HepG2 (cell line): ENCODE results near the gene FAM234A. TPM values are rescaled to one million over a fixed set of nuclear protein-coding genes. Genes with fewer than 3 reads are reported as not detected.

Experiments
- EEA1 ChIP-seq: sonication (generic); formaldehyde crosslinking; IDR thresholded peaks from 2 replicates; pipeline ENCODE4 v1.5.1; 2020; ENCODE audit warnings: mild to moderate bottlenecking, missing genetic modification reagents, borderline replicate concordance
- EED ChIP-seq: sonication (generic); formaldehyde crosslinking; IDR thresholded peaks from 2 replicates; pipeline ENCODE4 v1.5.0; 2020; ENCODE audit warnings: mild to moderate bottlenecking, missing genetic modification reagents
- HOXA3 ChIP-seq: sonication (generic); formaldehyde crosslinking; IDR thresholded peaks from 2 replicates; pipeline ENCODE4 v1.5.0; 2020; ENCODE audit warnings: missing genetic modification reagents
- JDP2 ChIP-seq: sonication (generic); formaldehyde crosslinking; IDR thresholded peaks from 2 replicates; pipeline ENCODE4 v1.8.1; 2022; ENCODE audit warnings: missing genetic modification reagents, borderline replicate concordance
- JUND ChIP-seq: sonication (generic); formaldehyde crosslinking; IDR thresholded peaks from 2 replicates; pipeline ENCODE4 v1.8.0; 2022; ENCODE audit warnings: mild to moderate bottlenecking, missing genetic modification reagents
- MXI1 ChIP-seq: IDR thresholded peaks from 3 replicates; pipeline ENCODE4 v1.6.1; 2012; ENCODE audit warnings: low read depth, low read length, inconsistent platforms, borderline replicate concordance
- NCOA5 ChIP-seq: sonication (generic); formaldehyde crosslinking; IDR thresholded peaks from 2 replicates; pipeline ENCODE4 v1.4.0; 2020; ENCODE audit warnings: missing genetic modification reagents
- NR0B2 ChIP-seq: sonication (generic); formaldehyde crosslinking; IDR thresholded peaks from 2 replicates; pipeline ENCODE4 v1.4.0; 2020; ENCODE audit warnings: mild to moderate bottlenecking, missing genetic modification reagents
- PAWR ChIP-seq: sonication (generic); formaldehyde crosslinking; IDR thresholded peaks from 2 replicates; pipeline ENCODE4 v1.4.0; 2020; ENCODE audit warnings: missing genetic modification reagents, mild to moderate bottlenecking, borderline replicate concordance
- PCBP2 ChIP-seq: fragments of 200-400 bp; formaldehyde crosslinking; optimal IDR thresholded peaks from 2 replicates; pipeline ENCODE3; 2018; ENCODE audit warnings: low read length, low read depth; ENCODE audit not compliant: poor library complexity, severe bottlenecking
- PHB2 ChIP-seq: fragments of 450-650 bp; IDR thresholded peaks from 2 replicates; pipeline ENCODE4 v1.6.1; 2018; ENCODE audit not compliant: partially characterized antibody
- POLR2AphosphoS5 ChIP-seq: IDR thresholded peaks from 2 replicates; pipeline ENCODE4 v1.6.1; 2012; ENCODE audit warnings: low read depth, low read length
- PRDM10 ChIP-seq: sonication (generic); formaldehyde crosslinking; IDR thresholded peaks from 2 replicates; pipeline ENCODE4 v1.4.0; 2020; ENCODE audit warnings: low read depth, missing genetic modification reagents
- SOX6 ChIP-seq, 2 experiments: fragments of 450-650 bp in 1 of 2; sonication (generic) in 1 of 2; formaldehyde crosslinking in 1 of 2; IDR thresholded peaks; 2 replicates each; pipeline versions ENCODE4 v1.4.0 to v1.6.1; 2017 to 2020; ENCODE audit warnings: antibody characterized with exemption in 1 of 2, mild to moderate bottlenecking in 1 of 2, missing genetic modification reagents in 1 of 2
- TBX2 ChIP-seq: sonication (generic); formaldehyde crosslinking; IDR thresholded peaks from 2 replicates; pipeline ENCODE4 v1.5.0; 2020; ENCODE audit warnings: missing genetic modification reagents, mild to moderate bottlenecking, borderline replicate concordance
- ZMYM2 ChIP-seq: sonication (generic); formaldehyde crosslinking; IDR thresholded peaks from 2 replicates; pipeline ENCODE4 v1.8.0; 2022; ENCODE audit warnings: mild to moderate bottlenecking, missing genetic modification reagents
- ZNF496 ChIP-seq: sonication (generic); formaldehyde crosslinking; IDR thresholded peaks from 2 replicates; pipeline ENCODE4 v1.8.1; 2023; ENCODE audit warnings: mild to moderate bottlenecking, moderate library complexity, missing genetic modification reagents; ENCODE audit not compliant: insufficient replicate concordance
- ZNF660 ChIP-seq: sonication (generic); formaldehyde crosslinking; IDR thresholded peaks from 2 replicates; pipeline ENCODE4 v1.5.1; 2020; ENCODE audit warnings: mild to moderate bottlenecking, low read depth, missing genetic modification reagents, borderline replicate concordance
- ZNF710 ChIP-seq: sonication (generic); formaldehyde crosslinking; IDR thresholded peaks from 2 replicates; pipeline ENCODE4 v1.5.0; 2020; ENCODE audit warnings: mild to moderate bottlenecking, missing genetic modification reagents, borderline replicate concordance
- polyA plus RNA-seq, 8 experiments: library from polyadenylated mRNA; depleted of rRNA in 3 of 8; stranded (reverse) in 7 of 8; unstranded in 1 of 8; fragments of >200 nt; fragmentation: Illumina TruSeq in 4 of 8; extraction: Trizol in 4 of 8; gene quantifications; 2 replicates each; pipeline versions ENCODE4 v1.2.1 to v1.2.3, GENCODE V29; 2011 to 2016; ENCODE audit warnings: low read depth in 4 of 8, missing spikeins in 1 of 8, mixed read lengths in 1 of 8; ENCODE audit not compliant: insufficient read depth in 1 of 8
- total RNA-seq, 5 experiments: library from RNA; depleted of rRNA; stranded (reverse); fragments of >200 nt; fragmentation: Illumina TruSeq; extraction: Trizol; gene quantifications; 2 replicates each; pipeline ENCODE4 v1.2.3, GENCODE V29; 2016; ENCODE audit warnings: low read depth in 1 of 5

Gene FAM234A
- total and polyA plus RNA-seq, 2 of the 13 experiments (the other 11 are each of a cell fraction or from before 2014, with no cell fraction given): 29.2 to 34.4 TPM

- TF ChIP-seq ZNF710 (CRISPR knock-in tag): peak; percentile 74
- TF ChIP-seq EEA1 (CRISPR knock-in tag): peak; percentile 97; the same call in 1 of the 2 replicates
- TF ChIP-seq SOX6 (IDR thresholded peaks at IDR 0.05): no peak
- peak; percentile 81 for TF ChIP-seq SOX6 (CRISPR knock-in tag; IDR thresholded peaks at IDR 0.05)
- no peak; the same call in 1 of the 2 replicates for TF ChIP-seq PAWR (CRISPR knock-in tag)
- TF ChIP-seq TBX2: peak; percentile 85
- peak; percentile 86 for TF ChIP-seq JUND (CRISPR knock-in tag)
- peak; percentile 98 for TF ChIP-seq EED (CRISPR knock-in tag)
- peak; percentile 96 for TF ChIP-seq HOXA3 (CRISPR knock-in tag)
- TF ChIP-seq MXI1: peak; percentile 77; the same call in 1 of the 3 replicates
- no peak; the same call in 1 of the 2 replicates for TF ChIP-seq JDP2 (CRISPR knock-in tag)
- no peak for TF ChIP-seq PHB2
- peak; percentile 55; the same call in 1 of the 2 replicates for TF ChIP-seq PRDM10
- no peak for TF ChIP-seq PCBP2
- 0 out of 2 replicates have a peak, but pooled peaks have one; percentile 47 for TF ChIP-seq ZMYM2 (CRISPR knock-in tag)
- peak; percentile 98 for TF ChIP-seq NR0B2 (CRISPR knock-in tag)
- 0 out of 2 replicates have a peak, but pooled peaks have one; percentile 43 for TF ChIP-seq ZNF660 (CRISPR knock-in tag)
- TF ChIP-seq POLR2AphosphoS5: peak; percentile 96
- no peak for TF ChIP-seq ZNF496 (CRISPR knock-in tag)
- no peak for TF ChIP-seq NCOA5 (CRISPR knock-in tag)
Observed at GRCh38 chr16:228852-229730, 5.5 kb upstream of the FAM234A start, which contains the start of gene LUC7L (continued).
